Osteocyte (in vitro differentiated cells): ENCODE data around the gene LPGAT1. TPM values are rescaled to one million over a fixed set of nuclear protein-coding genes. Genes with fewer than 3 reads are reported as not detected.

ENCODE experiments used
- DNase-seq: peaks from one replicate; pipeline ENCODE4 v3.0.0; 2021; ENCODE audit warnings: mixed read lengths; ENCODE audit not compliant: unreplicated experiment; ENCODE audit errors: extremely low spot score
- H3K27ac Mint-ChIP-seq: one replicate; pipeline ENCODE4 v1.8.0; 2021; ENCODE audit warnings: mild to moderate bottlenecking, mixed read lengths; ENCODE audit not compliant: unreplicated experiment
- H3K27me3 Mint-ChIP-seq: one replicate; pipeline ENCODE4 v1.8.0; 2021; ENCODE audit warnings: mixed read lengths; ENCODE audit not compliant: unreplicated experiment
- H3K36me3 Mint-ChIP-seq: one replicate; pipeline ENCODE4 v1.8.0; 2021; ENCODE audit warnings: mixed read lengths; ENCODE audit not compliant: unreplicated experiment
- H3K4me1 Mint-ChIP-seq: one replicate; pipeline ENCODE4 v1.8.0; 2021; ENCODE audit warnings: mixed read lengths; ENCODE audit not compliant: unreplicated experiment
- H3K4me3 Mint-ChIP-seq: one replicate; pipeline ENCODE4 v1.8.0; 2021; ENCODE audit warnings: mild to moderate bottlenecking, moderate library complexity, mixed read lengths; ENCODE audit not compliant: unreplicated experiment
- H3K9me3 Mint-ChIP-seq: one replicate; pipeline ENCODE4 v1.8.0; 2021; ENCODE audit warnings: mixed read lengths; ENCODE audit not compliant: unreplicated experiment
- CTCF ChIP-seq: fragments of 200-600 bp; sonication (generic); IDR thresholded peaks from 2 replicates; pipeline ENCODE4 v1.5.0; 2021; ENCODE audit warnings: antibody characterized with exemption, mild to moderate bottlenecking, moderate library complexity
- total RNA-seq: library from RNA; stranded (reverse); gene quantifications from 2 replicates; pipeline ENCODE4 v1.2.1, GENCODE V29; 2021

LPGAT1 gene
- total RNA-seq, 1 donor from 2014 or later: 51.3 TPM

GRCh38 chr1:211851174-211851573 is 20.6 kb upstream of the LPGAT1 start:
- no peaks in the 10 kb centered on the region for H3K4me1 Mint-ChIP-seq
- TF ChIP-seq CTCF: no peak
- no peak for DNase-seq
- H3K4me3 Mint-ChIP-seq: no peak overlapping the region
- H3K36me3 Mint-ChIP-seq: no peaks in the 10 kb centered on the region
- peaks cover 21% of the 10 kb centered on the region for H3K27me3 Mint-ChIP-seq
- H3K9me3 Mint-ChIP-seq: peaks cover 4% of the 10 kb centered on the region
- H3K27ac Mint-ChIP-seq: no peak overlapping the region

DNA sequence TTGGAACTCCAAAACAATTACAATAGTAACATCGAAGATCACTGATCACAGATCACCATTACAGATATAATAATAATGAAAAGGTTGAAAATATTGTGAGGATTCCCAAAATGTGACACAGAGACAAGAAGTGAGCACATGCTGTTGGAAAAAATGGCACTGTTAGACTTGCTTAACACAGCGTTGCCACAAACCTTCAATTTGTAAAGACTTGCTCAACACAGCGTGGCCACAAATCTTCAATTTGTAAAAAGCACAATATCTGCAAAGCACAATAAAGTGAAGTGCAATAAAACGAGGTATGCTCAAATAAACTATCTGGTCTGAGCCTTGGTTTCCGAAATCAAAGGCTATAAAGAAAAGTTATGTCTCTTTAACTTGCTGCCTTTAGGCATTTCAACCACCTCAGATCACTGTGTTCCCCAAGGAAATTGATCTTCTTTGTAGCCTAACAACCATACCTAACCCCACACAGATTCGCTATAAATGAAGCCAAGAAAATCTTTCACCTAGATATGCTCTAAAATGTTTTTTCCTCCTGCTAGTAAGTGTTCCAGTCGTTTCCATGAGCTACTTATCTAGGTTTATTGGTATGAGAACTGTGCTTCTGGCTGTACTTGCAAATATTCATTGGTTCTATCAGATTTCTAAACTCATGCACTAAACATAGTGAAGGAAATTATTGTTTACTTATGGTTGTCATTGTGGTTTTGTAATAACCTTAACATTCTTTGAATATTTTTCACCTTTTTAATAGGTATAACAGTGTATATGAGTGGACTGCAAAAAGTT is 13.1 kb upstream of the LPGAT1 start:
- no peak for TF ChIP-seq CTCF
- Mint-ChIP-seq H3K36me3 (no peaks in the 10 kb centered on the region), H3K4me1 (no peaks in the 10 kb centered on the region), H3K9me3 (no peaks in the 10 kb centered on the region), H3K27ac (no peak overlapping the region), H3K4me3 (no peak overlapping the region), H3K27me3 (peaks cover 21% of the 10 kb centered on the region)
- DNase-seq: no peak

DNA sequence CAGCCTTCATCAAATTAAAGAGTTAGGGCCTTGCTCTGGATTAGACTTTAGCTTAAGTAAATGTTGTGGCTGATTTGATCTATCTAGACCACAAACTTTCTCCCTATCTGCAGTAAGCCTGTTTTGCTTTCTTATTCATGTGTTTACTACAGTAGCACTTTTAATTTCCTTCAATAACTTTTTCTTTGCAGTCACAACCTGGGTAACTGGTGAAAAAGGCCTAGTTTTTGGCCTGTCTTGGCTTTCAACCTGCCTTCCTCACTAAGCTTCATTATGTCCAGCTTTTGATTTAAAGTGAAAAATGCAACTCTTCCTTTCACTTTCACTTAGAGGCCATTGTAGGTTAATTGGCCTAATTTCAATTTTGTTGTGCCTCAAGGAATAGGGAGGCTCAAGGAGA is 12.5 kb upstream of the LPGAT1 start:
- H3K4me3 Mint-ChIP-seq: no peak overlapping the region
- DNase-seq: no peak
- H3K27me3 Mint-ChIP-seq: peaks cover 21% of the 10 kb centered on the region
- H3K36me3 Mint-ChIP-seq: no peaks in the 10 kb centered on the region
- no peaks in the 10 kb centered on the region for H3K9me3 Mint-ChIP-seq
- no peaks in the 10 kb centered on the region for H3K4me1 Mint-ChIP-seq
- H3K27ac Mint-ChIP-seq: no peak overlapping the region
- TF ChIP-seq CTCF: no peak

DNA sequence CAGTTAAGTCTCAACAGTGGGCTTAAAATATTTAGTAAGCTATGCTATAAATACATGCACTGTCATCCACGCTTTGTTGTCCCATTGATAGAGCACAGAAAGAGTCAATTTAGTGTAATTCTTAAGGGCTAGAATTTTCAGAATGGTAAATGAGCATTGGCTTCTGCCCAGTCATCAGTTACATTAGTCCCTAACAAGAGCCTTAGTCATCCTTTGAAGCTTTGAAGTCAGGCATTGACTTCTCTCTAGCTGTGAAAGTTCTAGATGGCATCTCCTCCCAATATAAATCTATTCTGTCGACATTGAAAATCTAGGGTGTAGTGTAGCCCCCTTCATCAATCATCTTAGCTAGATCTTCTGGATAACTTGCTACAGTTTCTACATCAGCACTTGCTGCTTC is 12.0 kb upstream of the LPGAT1 start:
- H3K4me1 Mint-ChIP-seq: no peaks in the 10 kb centered on the region
- TF ChIP-seq CTCF: no peak
- no peaks in the 10 kb centered on the region for H3K36me3 Mint-ChIP-seq
- no peak overlapping the region for H3K27ac Mint-ChIP-seq
- H3K4me3 Mint-ChIP-seq: no peak overlapping the region
- peaks cover 21% of the 10 kb centered on the region for H3K27me3 Mint-ChIP-seq
- no peak for DNase-seq
- H3K9me3 Mint-ChIP-seq: no peaks in the 10 kb centered on the region

DNA sequence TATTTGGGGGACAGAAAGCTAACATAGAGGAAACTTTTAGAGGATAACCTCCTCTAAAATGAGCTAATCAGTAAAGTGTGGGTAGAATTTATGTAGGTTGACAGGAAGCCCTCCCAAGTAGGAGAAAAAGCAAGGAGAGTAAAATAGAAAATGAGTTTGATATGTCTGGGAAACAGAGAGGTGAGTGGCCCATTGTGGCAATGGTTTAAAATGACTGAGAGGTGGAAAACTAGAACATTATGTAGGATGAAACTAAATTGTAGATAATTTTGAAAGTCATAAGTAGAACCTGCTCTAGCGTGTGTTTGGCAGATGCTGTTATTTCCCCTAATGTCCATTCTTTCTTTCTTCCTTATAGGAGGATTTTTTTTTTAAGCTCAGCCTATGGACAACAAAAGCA is 8.5 kb upstream of the LPGAT1 start:
- no peak overlapping the region for H3K27ac Mint-ChIP-seq
- no peak for TF ChIP-seq CTCF
- peaks cover 28% of the 10 kb centered on the region for H3K27me3 Mint-ChIP-seq
- H3K36me3 Mint-ChIP-seq: no peaks in the 10 kb centered on the region
- no peak overlapping the region for H3K4me3 Mint-ChIP-seq
- H3K4me1 Mint-ChIP-seq: no peaks in the 10 kb centered on the region
- DNase-seq: no peak
- H3K9me3 Mint-ChIP-seq: no peaks in the 10 kb centered on the region
